HG02610 (cell line): Measurements from ENCODE around the gene CCDC88A.
"Not testable (repeated sequence)": the region's sequence is repeated elsewhere in the genome, so short reads cannot be mapped to it uniquely, and the experiment has no call there.

Experiments
- ATAC-seq: cut with Tn5 transposase; IDR thresholded peaks from one replicate; pipeline ENCODE4 v1.9.1; 2021; ENCODE audit warnings: mild to moderate bottlenecking, moderate library complexity; ENCODE audit not compliant: unreplicated experiment

Gene CCDC88A

DNA sequence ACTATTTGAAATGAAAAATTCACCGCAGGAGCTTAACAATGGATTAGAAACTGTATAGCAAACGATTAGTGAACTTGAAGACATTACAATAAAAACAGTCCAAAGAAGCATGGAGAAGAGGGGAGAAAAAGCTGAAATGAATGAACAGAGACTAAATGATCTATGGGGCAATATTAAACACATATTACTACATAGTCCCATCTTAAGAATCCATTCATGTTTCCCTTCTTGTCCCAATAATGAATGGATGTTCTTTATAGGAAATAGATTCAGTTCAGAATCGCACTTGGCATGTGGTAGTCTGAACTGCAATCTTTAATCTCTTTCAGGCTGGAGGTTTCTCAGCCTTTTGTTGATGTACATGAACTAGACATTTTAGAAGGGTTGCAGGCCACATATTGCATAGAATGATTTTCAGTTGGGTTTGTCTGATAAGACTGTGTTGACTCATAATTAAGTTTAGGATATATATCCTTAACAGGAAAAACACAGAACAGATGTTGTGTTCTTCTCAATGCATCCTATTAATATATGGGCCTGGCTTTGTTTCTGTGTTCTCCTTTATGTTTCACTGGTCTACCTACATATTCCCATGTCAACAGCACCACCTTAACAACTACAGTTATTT, 27.9 kb downstream of the CCDC88A start:
- no peak for ATAC-seq

DNA sequence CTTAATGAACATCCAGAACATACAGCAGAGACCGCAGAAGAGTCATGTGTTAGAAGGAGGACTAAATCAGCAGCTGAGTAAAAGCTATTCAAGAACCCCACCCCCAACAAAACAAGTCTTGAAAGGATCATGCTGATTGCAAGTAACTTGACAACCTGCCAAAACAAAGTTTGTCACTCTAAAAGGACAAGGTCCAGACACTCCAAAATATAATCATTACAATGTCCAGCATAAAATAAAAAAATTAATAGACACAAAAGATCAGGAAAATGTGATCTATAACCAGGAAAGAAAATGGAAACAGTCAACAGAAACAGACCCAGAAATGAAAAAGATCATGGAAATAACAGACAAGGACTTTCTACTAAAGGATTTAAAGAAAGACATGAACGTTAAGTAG, 28.5 kb downstream of the CCDC88A start:
- no peak for ATAC-seq

DNA sequence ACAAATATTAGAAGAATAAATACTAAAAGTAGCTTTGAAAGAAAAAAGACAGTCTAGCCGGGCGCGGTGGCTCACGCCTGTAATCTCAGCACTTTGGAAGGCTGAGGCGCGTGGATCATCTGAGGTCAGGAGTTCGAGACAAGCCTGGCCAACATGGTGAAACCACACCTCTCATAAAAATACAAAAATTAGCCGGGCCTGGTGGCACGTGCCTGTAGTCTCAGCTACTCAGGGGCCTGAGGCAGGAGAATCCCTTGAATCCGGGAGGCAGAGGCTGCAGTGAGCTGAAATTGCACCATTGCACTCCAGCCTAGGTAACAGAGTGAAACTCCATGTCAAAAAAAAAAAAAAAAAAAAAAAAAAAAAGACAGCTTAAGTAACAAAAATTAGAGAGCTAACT, 34.1 kb downstream of the CCDC88A start:
- not testable (repeated sequence) for ATAC-seq

DNA sequence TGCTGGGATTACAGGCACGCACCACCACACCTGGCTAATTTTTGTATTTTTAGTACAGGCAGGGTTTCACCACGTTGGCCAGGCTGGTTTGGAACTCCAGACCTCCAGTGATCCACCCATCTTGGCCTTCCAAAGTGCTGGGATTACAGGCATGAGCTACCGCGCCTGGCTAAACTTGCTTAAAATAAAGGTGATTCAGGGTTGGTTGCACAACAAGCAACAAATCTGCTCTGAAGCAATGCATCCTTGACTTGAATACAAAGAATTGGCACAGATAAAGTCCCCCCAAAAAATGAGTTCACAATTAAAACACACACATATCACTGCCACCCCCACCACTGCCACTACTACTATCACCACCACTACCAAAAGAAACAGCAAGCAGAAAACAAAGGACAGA, 34.9 kb downstream of the CCDC88A start:
- no peak for ATAC-seq

DNA sequence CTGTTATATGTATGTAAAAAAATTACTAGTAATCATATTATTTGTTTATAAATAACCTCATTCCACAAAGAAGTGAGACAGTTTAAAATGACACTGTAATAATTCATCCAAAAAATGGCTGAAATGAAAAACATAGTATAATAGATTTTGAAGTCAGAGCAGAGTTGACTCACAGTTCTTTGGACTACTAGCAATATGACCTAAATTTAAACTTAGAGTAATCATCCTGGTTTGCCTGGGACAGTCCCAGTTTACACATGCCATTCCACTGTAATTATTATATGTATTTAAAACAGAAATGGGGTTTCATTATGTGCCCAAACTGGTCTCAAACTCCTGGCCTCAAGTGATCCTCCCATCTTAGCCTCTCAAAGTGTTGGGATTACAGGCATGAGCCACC, 48.3 kb downstream of the CCDC88A start:
- ATAC-seq = no peak

DNA sequence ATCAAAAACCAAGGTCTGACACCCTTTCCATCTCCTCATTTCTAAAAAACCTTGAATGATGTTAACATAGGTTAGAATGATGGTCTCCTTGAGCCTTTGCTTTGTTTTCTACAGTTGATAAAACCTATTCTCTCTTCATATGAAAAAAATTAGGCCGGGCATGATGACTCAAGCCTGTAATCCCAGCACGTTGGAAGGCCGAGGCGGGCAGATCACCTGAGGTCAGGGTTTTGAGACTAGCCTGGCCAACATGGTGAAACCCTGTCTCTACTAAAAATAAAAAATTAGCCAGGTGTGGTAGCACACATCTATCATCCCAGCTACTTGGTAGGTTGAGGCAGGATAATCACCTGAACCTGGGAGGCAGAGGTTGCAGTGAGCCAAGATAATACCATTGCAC, 49.4 kb downstream of the CCDC88A start:
- no peak for ATAC-seq

DNA sequence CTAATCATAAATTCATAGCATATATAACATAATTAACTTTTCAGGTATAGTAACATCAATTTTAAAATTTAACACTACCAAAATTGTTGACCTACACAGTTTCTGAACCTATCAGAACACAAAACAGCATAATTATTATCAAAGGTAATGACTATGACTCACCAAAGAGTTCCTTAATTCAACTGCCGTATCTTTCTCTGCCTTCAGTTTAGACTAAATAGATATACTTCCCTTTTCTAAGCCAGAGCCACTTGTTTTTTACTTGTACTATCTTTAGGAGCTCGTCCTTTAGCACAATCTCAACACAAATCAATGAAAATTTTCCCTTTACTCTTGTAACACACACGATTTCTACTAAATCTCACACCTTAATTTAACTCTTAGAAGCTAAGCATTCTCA, 54.4 kb downstream of the CCDC88A start:
- no peak for ATAC-seq

DNA sequence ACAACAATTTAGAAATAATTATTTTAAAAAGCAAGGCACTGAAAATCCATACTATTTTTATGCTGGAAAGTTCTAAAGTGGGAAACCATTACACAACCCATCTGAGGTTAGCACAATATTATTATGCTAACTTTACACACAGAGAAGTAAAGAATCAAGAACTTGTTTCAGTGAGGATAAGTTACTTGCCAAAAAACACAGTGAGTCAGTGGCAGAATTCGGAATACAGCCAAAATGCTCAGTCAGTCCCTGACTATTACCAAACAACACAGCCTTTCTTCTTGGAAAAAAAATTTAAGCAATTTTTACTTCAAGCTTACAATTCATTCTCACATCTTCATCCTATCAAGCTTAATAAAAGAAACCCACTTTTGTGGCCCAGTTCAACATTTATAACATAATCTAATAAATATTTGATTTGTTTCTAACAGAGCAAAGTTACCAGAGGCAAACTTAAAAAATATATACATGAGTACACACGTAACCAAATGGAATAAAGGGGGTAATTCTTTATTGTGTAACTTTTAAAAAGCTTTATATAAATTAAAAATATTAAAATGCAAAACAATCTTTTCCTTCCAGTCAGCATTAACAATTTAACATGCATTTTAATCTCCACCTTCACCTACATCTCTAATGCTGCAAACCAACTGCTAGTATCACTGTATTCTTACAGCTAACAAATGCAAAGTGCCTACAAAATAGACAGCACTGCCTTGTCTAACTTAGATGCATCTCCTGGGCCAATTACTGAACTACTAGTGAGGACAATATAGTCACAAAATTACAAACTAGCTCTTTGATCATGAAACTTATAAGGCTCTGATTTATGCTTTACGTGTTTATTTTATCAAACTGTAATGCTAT, 55.2 kb downstream of the CCDC88A start:
- no peak for ATAC-seq

DNA sequence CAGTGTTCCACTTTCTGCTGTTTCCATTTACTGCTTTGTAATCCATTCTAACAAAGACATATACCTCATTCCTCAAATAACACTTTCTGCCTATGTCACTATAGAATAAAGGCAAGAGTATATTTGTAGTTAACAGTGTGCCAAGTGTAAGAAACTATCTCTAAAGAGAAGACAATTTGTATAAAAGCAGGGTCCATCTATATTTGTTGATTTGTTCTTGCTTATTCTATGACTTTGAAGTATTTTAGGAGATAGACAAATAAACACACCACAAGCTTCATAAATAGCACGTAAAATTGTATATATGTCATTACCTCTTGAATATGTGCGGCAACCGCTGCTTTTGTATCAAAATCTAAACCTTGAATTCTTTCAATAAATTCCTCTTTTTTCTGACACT, 56.0 kb downstream of the CCDC88A start:
- ATAC-seq = no peak

DNA sequence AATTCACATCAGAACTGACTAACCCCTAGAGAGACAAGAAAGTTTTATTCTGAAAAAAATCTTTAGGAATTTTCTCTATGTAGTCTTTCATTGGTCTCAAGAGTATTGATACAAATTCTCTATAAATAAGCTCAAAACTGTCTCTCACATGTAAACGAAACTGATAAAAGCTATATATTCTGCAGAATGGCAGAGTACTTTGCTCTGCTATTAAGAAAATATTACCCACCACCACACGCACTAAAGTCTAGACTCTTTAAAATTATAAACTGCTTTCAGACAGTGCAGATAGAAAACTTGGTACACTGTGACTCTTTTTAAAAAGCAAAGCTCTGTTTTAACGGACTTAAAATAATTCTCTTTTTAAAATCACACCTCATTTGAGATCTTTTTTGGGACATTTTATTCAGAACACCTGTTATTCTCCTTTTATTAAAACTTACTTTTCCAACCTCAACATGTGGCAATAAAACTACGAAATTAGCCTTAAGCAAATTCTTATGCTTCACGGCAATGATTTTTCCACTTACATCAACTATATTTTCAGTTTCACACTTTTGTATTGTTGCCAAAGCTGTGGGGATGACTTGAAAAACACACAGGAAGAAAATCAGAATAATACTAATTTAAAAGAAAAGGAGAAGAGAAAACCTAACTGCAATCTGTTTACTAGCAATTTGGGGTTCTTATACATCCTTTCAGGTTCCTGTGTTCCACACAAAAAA, 58.0 kb downstream of the CCDC88A start:
- ATAC-seq = no peak

DNA sequence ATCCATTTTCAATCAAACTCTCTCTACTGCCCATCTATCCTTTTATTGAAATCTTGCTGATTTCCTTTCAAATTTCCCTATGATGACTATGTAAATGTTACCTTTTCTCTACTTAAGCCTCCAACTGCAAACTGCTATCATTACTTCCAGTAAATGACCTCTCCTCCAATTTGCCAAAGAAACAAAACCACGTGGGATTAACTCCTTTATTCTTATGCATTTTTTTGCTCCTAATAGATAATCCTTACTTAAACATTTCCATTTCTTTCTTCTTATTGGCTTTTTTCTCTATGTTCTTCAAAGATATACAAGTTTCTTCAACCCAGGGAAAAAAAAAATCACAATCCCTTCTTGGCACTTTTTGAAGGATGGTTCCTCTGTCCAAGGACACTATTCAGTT, 61.2 kb downstream of the CCDC88A start:
- no peak for ATAC-seq

DNA sequence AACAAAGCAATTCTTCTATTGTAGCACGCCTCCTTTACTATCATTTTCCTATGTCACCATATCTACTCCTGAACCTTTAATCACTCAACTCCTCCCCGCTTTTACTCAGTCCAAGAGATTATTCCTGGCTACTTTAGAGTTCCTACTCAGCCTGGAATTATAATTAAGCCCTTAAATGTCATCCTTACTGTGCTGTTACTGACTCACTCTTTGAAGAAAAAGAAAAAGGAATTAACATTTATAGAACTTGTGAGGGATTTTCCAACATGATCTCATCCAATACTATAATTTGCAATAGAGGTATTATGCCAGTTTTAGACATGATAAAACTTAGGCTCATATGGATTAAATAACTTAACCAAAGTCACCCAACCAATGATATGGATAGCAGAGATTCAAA, 61.7 kb downstream of the CCDC88A start:
- no peak for ATAC-seq

DNA sequence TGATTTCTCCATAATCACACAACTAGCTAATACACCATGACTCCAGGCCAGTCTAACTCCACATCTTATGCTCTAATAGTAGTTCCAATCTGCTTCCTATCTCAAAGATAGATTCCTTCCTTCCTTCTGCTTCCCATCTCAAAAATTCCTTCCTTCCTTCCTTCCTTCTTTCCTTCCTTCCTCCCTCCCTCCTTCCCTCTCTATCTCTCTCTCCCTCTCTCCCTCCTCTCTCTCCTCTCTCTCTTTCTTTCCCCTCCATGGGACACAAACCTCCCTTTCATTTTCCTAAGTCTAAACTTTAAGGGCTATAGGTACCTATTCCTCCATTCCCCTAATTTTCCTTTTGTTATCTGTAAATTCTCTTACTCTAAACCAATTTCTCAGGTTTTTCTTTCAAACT, 62.5 kb downstream of the CCDC88A start:
- no peak for ATAC-seq

DNA sequence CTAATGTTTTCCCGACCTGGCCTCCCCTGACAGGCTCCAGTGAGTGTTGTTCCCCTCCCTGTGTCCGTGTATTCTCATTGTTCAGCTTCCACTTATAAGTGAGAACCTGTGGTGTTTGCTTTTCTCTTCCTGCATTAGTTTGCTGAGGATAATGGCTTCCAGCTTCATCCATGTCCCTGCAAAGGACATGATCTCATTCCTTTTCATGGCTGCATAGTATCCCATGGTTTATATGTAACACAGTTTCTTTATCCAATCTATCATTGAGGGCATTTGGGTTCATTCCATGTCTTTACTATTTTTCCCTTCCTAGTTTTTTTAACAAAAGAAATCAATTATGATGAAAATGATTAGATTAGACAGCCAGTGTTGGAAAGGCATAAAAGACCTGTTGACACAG, 63.5 kb downstream of the CCDC88A start:
- ATAC-seq = not testable (repeated sequence)

DNA sequence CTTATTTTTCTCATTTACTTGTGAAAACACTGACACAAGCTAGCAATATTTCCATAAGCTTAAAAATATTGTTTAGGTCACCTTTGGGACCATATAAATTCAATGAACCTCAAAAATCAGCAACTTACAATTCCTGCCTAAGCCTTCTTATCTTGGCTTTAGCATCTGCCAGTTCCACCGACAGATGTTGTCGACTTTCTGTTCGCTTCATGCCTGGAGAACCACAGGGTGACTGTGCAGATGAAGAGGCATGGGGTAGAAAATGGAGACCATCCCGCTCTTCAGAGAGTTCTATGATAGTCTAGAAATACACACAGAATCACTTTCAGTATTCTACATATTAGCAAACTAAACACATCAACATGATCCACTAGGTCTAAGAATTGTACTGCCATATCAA, 64.2 kb downstream of the CCDC88A start:
- ATAC-seq = no peak

DNA sequence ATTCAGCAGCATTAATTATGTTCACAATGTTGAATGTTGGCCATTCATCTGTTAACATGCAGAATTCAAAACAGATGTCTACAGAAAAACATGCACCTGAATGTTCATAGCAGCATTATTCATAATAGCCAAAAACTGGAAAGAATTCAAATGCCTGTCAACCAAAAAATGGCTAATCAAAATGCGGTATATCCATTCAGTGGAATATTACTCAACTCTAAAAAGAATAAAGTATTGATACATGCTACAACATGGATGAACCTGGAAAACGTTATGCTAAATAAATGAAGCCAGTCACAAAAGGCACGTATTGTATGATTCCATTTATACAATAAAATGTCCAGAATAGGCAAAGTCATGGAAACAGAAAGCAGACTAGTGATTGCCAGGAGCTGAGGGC, 68.0 kb downstream of the CCDC88A start:
- ATAC-seq = no peak

DNA sequence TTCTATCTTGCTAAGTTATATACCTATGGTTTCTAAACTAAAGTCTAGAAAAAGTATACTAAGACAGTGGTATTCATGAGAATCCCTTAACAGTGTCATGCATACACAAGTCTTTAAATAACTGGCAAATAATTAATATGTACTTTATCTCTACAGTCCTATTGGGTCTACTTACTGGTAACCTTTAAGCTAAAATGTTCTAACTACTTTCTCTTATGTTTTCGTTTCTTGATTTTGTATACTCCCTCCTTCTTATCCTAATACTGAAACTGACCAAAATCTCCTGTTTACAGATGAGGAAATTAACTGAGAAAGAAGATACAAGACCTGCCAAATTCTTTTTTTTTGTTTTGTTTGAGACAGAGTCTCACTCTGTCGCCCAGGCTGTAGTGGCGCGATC, 74.6 kb downstream of the CCDC88A start:
- ATAC-seq = no peak

DNA sequence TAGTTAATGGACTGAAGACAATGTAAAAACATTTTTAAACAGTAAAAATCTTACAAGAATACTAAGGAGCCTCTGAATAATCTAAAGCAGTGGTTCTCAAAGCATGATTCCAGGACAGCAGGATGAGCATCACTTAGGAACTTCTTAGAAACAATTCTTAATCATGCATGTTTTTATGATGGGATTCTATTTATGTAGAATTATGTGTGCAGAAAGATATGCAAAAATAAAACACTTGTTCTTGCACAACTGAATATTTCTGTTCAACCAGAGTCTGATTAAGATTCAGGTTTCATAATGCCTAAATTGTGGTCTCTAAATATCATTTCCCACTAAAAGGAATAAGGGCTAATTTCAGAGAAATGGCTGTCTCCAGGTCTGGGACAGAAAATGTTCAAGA, 81.4 kb downstream of the CCDC88A start:
- ATAC-seq = no peak

DNA sequence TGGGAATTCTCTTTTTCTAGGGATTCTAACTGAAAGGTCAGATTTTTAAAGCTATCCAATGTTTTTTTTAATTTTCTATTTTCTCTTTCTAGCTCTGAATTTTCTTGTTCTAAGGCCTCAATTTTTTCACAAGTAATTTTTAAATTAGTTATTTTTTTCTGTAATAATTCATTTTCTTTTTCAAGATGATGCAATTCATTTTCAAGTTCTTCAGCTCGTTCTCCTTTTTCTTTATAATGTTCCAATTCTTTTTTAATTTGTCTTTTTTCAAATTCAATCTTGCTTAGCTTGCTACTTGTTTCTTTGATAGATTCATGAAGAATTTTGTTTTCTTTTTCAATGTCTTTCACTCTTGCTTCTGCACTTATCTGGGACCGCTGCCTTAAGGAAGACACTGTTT, 84.9 kb downstream of the CCDC88A start:
- no peak for ATAC-seq

DNA sequence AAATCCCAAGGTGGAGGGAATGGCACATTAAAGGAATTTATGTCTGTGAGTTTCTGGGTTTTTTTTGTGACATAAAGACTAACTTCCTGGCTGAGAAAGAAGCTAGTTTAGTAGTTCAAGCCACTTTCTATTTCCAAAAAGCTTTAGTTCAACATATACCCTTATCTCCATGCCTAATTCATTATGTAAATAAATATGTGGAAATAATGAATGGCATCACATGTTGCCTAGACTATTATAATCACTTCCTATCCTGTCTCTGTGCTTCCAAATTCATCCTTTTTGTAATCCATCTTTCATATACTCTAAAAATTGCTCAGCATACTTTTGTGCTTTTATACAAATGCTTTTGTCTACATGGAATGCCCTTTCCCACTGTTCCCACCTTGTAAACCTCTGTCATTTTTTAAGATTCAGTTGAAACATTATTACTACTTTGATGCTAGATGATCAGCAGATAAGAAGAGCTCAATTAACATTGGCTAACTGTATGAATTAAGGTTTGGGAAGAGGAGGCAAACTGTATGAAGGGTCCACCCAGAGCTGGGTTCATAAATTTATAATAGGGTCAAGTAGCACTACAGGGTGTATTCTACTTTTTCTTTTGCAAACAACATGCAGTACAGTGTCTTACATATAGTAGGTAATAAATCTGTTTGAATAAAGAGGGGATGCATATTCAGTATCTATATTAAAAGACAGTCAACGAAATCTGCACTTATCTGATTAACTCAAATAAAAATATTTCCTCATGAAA, 88.9 kb downstream of the CCDC88A start:
- no peak for ATAC-seq
